ENCODE data around the gene NDUFS8.

NDUFS8 gene

DNA sequence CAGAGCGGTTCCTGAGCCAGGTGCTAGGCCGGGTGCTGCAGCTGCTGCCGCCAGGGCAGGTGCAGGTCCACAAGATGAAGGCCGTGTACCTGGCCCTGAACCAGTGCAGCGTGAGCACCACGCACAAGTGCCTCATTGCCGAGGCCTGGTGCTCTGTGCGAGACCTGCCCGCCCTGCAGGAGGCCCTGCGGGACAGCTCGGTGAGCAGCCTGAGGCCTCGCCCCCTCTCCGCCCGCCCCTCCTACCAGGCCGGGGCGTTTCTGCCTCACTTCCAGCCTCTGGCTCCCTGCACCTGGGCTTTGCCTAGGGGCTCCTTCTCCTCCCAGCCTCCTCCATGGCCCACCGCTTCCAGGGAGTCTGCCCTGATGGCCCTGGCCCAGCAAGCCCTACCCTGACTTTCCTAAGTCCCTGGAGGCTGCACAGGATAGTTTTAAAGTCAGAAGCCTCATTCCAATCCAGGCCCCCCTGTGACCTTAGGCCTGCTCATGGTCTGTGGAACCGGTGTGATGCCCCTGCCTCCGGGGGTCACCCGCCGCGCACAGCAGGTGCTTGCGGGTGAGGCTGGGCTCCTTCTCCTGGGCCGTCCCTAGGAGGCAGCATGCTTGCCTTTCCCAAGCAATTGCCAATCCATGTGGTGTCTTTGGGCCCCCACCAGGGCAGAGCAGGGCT lies 13.8 kb downstream of the NDUFS8 start:
- no peak overlapping the region for H3K4me3 ChIP-seq (ENCODE audit: low read depth, low read length)
- TF ChIP-seq, protein P1, sequence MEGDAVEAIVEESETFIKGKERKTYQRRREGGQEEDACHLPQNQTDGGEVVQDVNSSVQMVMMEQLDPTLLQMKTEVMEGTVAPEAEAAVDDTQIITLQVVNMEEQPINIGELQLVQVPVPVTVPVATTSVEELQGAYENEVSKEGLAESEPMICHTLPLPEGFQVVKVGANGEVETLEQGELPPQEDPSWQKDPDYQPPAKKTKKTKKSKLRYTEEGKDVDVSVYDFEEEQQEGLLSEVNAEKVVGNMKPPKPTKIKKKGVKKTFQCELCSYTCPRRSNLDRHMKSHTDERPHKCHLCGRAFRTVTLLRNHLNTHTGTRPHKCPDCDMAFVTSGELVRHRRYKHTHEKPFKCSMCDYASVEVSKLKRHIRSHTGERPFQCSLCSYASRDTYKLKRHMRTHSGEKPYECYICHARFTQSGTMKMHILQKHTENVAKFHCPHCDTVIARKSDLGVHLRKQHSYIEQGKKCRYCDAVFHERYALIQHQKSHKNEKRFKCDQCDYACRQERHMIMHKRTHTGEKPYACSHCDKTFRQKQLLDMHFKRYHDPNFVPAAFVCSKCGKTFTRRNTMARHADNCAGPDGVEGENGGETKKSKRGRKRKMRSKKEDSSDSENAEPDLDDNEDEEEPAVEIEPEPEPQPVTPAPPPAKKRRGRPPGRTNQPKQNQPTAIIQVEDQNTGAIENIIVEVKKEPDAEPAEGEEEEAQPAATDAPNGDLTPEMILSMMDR (IDR thresholded peaks at IDR 0.05; ENCODE audit: low read depth, low read length, missing control alignments) = no peak
- DNase-seq (ENCODE audit: low read depth) = no peak

DNA sequence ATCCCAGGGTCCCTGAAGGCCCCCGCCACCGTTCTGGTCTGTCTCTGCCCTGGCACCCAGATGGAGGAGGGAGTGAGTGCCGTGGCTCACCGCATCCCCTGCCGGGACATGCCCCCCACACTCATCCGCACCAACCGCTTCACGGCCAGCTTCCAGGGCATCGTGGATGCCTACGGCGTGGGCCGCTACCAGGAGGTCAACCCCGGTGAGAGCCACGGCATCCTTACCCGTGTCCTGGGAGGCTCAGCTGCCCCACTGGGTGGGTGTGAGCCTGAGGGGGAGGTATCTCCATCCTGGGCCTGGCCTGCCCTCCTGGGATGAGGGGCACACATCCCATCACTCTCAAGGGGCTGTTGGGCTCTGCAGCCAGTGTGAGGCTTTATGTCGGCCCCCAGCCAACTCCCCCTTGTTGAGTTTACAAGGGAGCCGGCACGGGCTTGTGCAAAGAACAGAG lies 14.4 kb downstream of the NDUFS8 start:
- TF ChIP-seq, protein P1 (IDR thresholded peaks at IDR 0.05; ENCODE audit: low read depth, low read length, missing control alignments) = no peak
- no peak for DNase-seq (ENCODE audit: low read depth)
- H3K4me3 ChIP-seq (ENCODE audit: low read depth, low read length) = no peak overlapping the region

DNA sequence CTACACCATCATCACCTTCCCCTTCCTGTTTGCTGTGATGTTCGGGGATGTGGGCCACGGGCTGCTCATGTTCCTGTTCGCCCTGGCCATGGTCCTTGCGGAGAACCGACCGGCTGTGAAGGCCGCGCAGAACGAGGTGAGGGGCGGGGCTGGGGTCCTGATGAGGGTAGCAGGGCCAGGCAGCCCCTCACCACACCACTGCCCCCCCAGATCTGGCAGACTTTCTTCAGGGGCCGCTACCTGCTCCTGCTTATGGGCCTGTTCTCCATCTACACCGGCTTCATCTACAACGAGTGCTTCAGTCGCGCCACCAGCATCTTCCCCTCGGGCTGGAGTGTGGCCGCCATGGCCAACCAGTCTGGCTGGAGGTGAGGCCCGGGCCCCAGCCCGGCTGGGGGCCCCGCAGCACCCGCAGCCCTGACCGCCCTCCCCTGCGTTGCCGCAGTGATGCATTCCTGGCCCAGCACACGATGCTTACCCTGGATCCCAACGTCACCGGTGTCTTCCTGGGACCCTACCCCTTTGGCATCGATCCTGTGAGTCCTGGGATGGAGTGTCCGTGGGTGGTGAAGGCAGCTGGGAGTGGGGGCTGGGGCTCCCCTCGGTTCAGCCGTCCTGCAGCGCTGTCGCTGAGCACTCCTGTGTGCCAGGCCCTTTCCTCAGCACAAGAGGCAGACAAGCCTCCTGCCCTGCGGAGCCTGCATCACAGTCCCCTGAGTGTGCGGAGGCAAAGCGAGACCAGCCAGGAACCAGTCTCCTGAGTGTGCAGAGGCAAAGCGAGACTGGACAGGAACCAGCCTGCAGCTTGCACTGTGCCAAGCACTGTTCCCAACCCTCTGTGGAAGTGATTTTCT lies 17.2 kb downstream of the NDUFS8 start:
- TF ChIP-seq, protein P1 (IDR thresholded peaks at IDR 0.05; ENCODE audit: low read depth, low read length, missing control alignments) = no peak
- no peak for DNase-seq (ENCODE audit: low read depth)
- no peak overlapping the region for H3K4me3 ChIP-seq (ENCODE audit: low read depth, low read length)

DNA sequence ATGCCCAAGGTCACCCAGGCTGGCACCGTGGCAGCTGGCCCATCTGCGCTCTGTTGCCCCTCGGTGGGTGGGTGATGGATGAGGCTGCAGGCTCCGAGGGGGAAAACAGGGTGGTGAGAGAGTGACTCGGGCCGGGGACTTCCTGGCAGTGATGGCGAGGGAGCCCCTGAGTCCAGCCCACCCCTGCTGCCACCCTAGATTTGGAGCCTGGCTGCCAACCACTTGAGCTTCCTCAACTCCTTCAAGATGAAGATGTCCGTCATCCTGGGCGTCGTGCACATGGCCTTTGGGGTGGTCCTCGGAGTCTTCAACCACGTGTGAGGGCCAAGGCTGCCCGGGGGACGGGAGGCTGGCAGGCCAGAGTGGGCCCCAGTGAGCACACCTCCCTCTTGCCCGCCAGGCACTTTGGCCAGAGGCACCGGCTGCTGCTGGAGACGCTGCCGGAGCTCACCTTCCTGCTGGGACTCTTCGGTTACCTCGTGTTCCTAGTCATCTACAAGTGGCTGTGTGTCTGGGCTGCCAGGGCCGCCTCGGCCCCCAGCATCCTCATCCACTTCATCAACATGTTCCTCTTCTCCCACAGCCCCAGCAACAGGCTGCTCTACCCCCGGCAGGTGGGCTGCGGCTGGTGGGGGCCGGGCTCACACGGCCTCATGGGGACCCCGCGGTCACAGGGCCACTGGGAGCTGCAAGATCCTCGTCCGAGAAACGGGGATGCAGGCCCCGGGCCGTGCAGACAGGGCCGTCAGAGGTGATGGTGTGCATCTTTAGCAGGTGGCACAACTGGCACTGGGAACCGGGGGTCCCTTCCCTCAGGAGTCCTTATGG lies 18.4 kb downstream of the NDUFS8 start:
- TF ChIP-seq, protein P1 (IDR thresholded peaks at IDR 0.05; ENCODE audit: low read depth, low read length, missing control alignments) = no peak
- H3K4me3 ChIP-seq (ENCODE audit: low read depth, low read length) = no peak overlapping the region
- no peak for DNase-seq (ENCODE audit: low read depth)

DNA sequence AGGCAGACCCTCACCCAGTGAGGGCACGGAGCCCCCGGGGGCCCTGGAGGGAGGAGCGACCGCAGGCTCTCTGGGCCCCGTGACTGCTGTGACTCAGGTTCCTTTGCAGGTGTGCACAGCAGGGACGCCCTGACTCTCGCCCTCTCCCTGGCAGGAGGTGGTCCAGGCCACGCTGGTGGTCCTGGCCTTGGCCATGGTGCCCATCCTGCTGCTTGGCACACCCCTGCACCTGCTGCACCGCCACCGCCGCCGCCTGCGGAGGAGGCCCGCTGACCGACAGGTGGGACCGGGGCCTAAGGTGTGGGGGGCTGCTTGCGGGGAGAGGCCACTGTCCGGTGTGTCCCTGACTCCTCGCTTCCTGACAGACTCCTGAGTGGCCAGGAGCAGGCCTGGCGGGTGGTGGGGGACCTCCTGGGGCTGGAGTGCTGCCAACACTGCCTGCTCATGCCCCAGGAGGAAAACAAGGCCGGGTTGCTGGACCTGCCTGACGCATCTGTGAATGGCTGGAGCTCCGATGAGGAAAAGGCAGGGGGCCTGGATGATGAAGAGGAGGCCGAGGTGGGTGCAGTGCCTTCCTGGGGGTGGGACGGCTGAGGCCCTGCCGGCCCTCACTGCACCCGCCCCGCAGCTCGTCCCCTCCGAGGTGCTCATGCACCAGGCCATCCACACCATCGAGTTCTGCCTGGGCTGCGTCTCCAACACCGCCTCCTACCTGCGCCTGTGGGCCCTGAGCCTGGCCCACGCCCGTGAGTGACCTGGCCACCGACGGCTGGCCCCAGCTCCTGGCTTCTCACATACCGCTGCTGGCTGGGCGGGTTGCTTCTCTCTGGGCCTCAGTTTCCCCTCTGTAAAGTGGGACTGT lies 19.3 kb downstream of the NDUFS8 start:
- H3K4me3 ChIP-seq (ENCODE audit: low read depth, low read length) = no peak overlapping the region
- TF ChIP-seq, protein P1 (IDR thresholded peaks at IDR 0.05; ENCODE audit: low read depth, low read length, missing control alignments) = no peak
- no peak for DNase-seq (ENCODE audit: low read depth)

DNA sequence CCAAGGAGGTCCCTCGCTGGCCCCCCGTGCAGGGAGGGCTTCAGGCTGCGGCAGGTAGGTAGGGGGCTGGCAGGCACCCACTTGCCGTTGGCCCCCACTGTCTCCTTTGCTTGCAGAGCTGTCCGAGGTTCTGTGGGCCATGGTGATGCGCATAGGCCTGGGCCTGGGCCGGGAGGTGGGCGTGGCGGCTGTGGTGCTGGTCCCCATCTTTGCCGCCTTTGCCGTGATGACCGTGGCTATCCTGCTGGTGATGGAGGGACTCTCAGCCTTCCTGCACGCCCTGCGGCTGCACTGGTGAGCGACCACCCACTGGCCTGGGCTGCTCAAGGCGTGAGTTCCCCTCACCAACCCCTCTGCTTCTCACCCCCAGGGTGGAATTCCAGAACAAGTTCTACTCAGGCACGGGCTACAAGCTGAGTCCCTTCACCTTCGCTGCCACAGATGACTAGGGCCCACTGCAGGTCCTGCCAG lies 19.9 kb downstream of the NDUFS8 start:
- no peak overlapping the region for H3K4me3 ChIP-seq (ENCODE audit: low read depth, low read length)
- TF ChIP-seq, protein P1 (IDR thresholded peaks at IDR 0.05; ENCODE audit: low read depth, low read length, missing control alignments) = no peak
- DNase-seq (ENCODE audit: low read depth) = no peak

Data from GM12864 (cell line).